Breast epithelium (tissue), 4 donors: ENCODE measurements around the gene STIM2. TPM values are rescaled to one million over a fixed set of nuclear protein-coding genes. Genes with fewer than 3 reads are reported as not detected.

Source experiments
- DNase-seq, 2 donors: peaks; one replicate each; pipeline ENCODE4 v3.0.0-alpha.2; 2019; ENCODE audit warnings: low spot score in 2 of 2
- H3K27ac ChIP-seq, 2 donors: fragments of 200-600 bp; sonication (generic) in 1 of 2; one replicate each; pipeline ENCODE4 v1.5.1; 2016 to 2019; ENCODE audit warnings: mild to moderate bottlenecking in 1 of 2
- H3K27me3 ChIP-seq, 2 donors: fragments of 200-600 bp; sonication (generic) in 1 of 2; one replicate each; pipeline versions ENCODE4 v1.5.1 to v1.6.0; 2017 to 2019; ENCODE audit warnings: control low read depth in 1 of 2, mild to moderate bottlenecking in 1 of 2
- H3K36me3 ChIP-seq: fragments of 200-600 bp; one replicate; pipeline ENCODE4 v1.5.1; 2019
- H3K4me1 ChIP-seq, 2 donors: fragments of 200-600 bp; sonication (generic); one replicate each; pipeline ENCODE4 v1.5.1; 2016 to 2019; ENCODE audit warnings: control low read depth in 1 of 2
- H3K4me3 ChIP-seq, 3 donors: fragments of 200-600 bp; sonication (generic); 1 replicate in 2 of 3; 2 replicates in 1 of 3; pipeline ENCODE4 v1.5.1; 2016 to 2019; ENCODE audit warnings: mild to moderate bottlenecking in 3 of 3, moderate library complexity in 2 of 3
- H3K9me3 ChIP-seq, 2 donors: fragments of 200-600 bp; sonication (generic) in 1 of 2; one replicate each; pipeline ENCODE4 v1.5.1; 2016 to 2019; ENCODE audit warnings: control low read depth in 1 of 2
- POLR2A ChIP-seq: fragments of 450-650 bp; IDR thresholded peaks from one replicate; pipeline ENCODE4 v1.6.1; 2016; ENCODE audit warnings: antibody characterized with exemption, mild to moderate bottlenecking, moderate library complexity
- POLR2AphosphoS5 ChIP-seq, 3 donors: sonication (generic); formaldehyde crosslinking; IDR thresholded peaks; one replicate each; pipeline ENCODE4 v1.6.1; 2017; ENCODE audit warnings: antibody characterized with exemption in 3 of 3
- intact Hi-C: fragments of 100-400 bp; cut with DNase I; formaldehyde crosslinking; loops from one replicate; pipeline ENCODE4 v1.15.1; 2023; ENCODE audit warnings: low total_unique reads
- total RNA-seq, 3 donors: library from RNA; depleted of rRNA; stranded (reverse); fragments of >200 nt; gene quantifications; one replicate each; pipeline ENCODE4 v1.1.0, GENCODE V29; 2016
- TF ChIP-seq, protein P1 (sequence below), 3 donors: fragments of 450-650 bp; IDR thresholded peaks; one replicate each; pipeline ENCODE4 v1.5.1; 2016 to 2017; ENCODE audit warnings: antibody characterized with exemption in 3 of 3, mild to moderate bottlenecking in 3 of 3, moderate library complexity in 3 of 3

The STIM2 gene
- total RNA-seq, 3 donors from 2014 or later = 12.0 to 24.7 (median 23.3) TPM

DNA sequence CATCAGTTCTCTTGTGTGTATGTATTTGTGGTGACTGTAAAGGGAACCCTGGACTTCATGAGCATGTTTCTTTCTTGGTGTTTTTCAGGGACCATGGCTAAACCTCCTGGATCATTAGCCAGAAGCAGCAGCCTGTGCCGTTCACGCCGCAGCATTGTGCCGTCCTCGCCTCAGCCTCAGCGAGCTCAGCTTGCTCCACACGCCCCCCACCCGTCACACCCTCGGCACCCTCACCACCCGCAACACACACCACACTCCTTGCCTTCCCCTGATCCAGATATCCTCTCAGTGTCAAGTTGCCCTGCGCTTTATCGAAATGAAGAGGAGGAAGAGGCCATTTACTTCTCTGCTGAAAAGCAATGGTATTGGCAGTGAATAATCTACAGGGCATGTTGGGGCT, 157.0 kb downstream of the STIM2 start:
- Histone ChIP-seq H3K27me3 (no peaks in the 10 kb centered on the region), H3K4me1 (no peaks in the 10 kb centered on the region), H3K27ac (no peak overlapping the region), H3K9me3 (no peaks in the 10 kb centered on the region), H3K36me3 (no peaks in the 10 kb centered on the region), H3K4me3 (no peak overlapping the region)
- no peak for DNase-seq
- intact Hi-C loops = no loop called here
- TF ChIP-seq POLR2AphosphoS5 (IDR thresholded peaks at IDR 0.05) (no peak), POLR2A (no peak)
- TF ChIP-seq, protein P1, sequence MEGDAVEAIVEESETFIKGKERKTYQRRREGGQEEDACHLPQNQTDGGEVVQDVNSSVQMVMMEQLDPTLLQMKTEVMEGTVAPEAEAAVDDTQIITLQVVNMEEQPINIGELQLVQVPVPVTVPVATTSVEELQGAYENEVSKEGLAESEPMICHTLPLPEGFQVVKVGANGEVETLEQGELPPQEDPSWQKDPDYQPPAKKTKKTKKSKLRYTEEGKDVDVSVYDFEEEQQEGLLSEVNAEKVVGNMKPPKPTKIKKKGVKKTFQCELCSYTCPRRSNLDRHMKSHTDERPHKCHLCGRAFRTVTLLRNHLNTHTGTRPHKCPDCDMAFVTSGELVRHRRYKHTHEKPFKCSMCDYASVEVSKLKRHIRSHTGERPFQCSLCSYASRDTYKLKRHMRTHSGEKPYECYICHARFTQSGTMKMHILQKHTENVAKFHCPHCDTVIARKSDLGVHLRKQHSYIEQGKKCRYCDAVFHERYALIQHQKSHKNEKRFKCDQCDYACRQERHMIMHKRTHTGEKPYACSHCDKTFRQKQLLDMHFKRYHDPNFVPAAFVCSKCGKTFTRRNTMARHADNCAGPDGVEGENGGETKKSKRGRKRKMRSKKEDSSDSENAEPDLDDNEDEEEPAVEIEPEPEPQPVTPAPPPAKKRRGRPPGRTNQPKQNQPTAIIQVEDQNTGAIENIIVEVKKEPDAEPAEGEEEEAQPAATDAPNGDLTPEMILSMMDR (IDR thresholded peaks at IDR 0.05) = no peak

DNA sequence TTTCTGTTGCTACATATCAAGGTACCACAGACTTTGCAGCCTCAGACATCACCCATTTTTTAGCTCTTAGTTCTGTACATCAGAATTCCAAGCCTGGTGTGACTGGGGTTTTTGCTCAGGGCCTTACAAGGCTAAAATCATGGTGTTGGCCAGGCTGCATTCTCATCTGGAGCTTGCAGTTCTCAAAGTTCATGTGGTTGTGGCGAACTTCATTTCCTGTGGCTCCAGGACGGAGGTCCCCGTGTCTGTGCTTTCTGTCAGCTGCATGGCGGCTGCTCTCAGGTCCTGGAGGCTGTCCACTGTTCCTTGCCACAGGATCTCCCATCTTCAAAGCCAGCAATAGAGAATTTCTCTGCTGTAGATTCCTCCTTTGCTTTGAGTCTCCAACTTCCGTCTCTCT, 157.4 kb downstream of the STIM2 start:
- no peak for DNase-seq
- Histone ChIP-seq H3K9me3 (no peaks in the 10 kb centered on the region), H3K36me3 (no peaks in the 10 kb centered on the region), H3K27me3 (no peaks in the 10 kb centered on the region), H3K27ac (no peak overlapping the region), H3K4me1 (no peaks in the 10 kb centered on the region), H3K4me3 (no peak overlapping the region)
- no peak for TF ChIP-seq POLR2AphosphoS5 (IDR thresholded peaks at IDR 0.05)
- TF ChIP-seq, protein P1 (IDR thresholded peaks at IDR 0.05) = no peak
- no peak for TF ChIP-seq POLR2A
- intact Hi-C loops = no loop called here

DNA sequence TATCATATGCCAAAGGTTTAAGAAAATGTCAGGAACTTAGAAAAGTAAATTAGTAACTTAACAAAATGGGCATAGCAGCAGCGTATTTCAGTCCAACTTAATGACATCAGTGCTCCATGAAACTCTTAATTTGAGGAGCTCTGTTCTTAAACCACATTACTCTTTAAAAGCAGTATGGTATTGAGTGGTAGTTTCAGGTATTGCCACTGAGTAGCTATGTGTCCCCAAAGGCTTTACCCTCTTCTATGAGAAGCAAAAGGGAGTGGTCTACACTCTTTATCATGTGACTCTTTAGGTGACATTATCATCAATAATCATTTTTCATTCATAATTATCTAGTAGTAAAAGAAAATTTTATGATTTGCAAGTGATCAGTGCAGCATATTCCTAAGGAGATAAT, 158.3 kb downstream of the STIM2 start:
- Histone ChIP-seq H3K4me3 (no peak overlapping the region), H3K27ac (no peak overlapping the region), H3K27me3 (no peaks in the 10 kb centered on the region), H3K36me3 (no peaks in the 10 kb centered on the region), H3K9me3 (no peaks in the 10 kb centered on the region), H3K4me1 (no peaks in the 10 kb centered on the region)
- no peak for DNase-seq
- intact Hi-C loops = no loop called here
- TF ChIP-seq POLR2AphosphoS5 (IDR thresholded peaks at IDR 0.05) (no peak), POLR2A (no peak)
- TF ChIP-seq, protein P1 (IDR thresholded peaks at IDR 0.05) = no peak

DNA sequence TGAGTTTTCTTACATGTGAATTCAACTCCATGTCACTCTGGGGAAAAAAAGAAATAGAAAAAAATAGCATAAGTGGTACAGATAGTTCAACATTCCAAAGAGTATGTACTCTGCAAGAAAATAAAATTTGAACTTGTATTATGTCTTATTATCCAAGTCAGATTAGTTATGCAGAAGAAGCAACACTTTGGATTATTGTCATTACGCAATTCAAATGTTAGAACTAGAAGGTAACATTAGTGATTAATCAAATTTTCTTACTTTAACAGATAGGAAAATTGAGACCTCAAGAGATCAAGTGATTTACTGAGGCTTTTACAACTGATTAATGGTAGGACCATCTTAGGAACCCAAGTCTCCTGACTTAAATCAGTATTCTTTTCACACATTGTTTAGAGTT, 159.1 kb downstream of the STIM2 start:
- H3K27ac ChIP-seq = no peak overlapping the region
- no peaks in the 10 kb centered on the region for H3K36me3 ChIP-seq
- no peaks in the 10 kb centered on the region for H3K9me3 ChIP-seq
- no peak for DNase-seq
- intact Hi-C loops = no loop called here
- TF ChIP-seq POLR2A = no peak
- TF ChIP-seq POLR2AphosphoS5 (IDR thresholded peaks at IDR 0.05) = no peak
- TF ChIP-seq, protein P1 (IDR thresholded peaks at IDR 0.05) = no peak
- H3K4me1 ChIP-seq = no peaks in the 10 kb centered on the region
- no peaks in the 10 kb centered on the region for H3K27me3 ChIP-seq
- H3K4me3 ChIP-seq = no peak overlapping the region

DNA sequence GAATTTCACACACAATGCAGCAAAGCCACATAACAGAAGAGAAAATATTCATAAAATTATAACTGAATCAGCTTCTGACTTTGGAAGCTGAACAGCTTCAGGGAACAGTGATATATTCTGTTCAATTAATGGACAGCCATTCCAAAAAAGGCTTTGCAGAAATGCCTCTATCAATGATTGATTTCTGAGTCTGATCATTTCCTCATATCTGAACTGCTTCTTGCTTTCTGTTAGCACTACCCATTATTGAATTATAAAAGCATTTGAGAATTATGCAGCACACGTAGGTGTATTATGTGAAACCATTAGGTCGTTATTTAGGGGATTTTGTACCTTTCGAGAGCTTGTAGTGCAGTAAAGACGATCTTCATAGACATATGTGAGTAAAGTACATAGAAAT, 159.6 kb downstream of the STIM2 start:
- Histone ChIP-seq H3K27me3 (no peaks in the 10 kb centered on the region), H3K27ac (no peak overlapping the region), H3K9me3 (no peaks in the 10 kb centered on the region), H3K4me1 (no peaks in the 10 kb centered on the region), H3K4me3 (no peak overlapping the region), H3K36me3 (no peaks in the 10 kb centered on the region)
- no peak for TF ChIP-seq POLR2AphosphoS5 (IDR thresholded peaks at IDR 0.05)
- DNase-seq = no peak
- intact Hi-C loops = no loop called here

DNA sequence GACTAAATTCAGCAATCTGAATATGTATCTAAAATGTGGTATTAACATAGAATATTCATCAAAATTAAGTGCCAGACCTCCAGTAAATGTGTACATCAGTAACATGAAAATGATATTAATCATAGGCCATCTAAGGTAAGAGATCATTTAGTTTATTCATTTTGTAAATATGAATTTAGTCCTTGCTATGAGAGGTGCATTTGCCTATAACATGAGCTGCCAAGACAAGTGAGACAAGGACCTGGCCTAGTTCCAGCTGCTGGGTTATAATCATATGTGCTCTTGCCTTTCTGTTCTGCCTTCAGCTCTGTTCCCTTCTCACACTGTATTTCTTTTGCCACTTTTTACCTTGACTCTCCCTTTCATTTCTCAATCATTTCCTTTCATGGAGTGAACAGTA, 160.0 kb downstream of the STIM2 start:
- Histone ChIP-seq H3K4me3 (no peak overlapping the region), H3K4me1 (no peaks in the 10 kb centered on the region), H3K27me3 (no peaks in the 10 kb centered on the region), H3K27ac (no peak overlapping the region), H3K9me3 (no peaks in the 10 kb centered on the region), H3K36me3 (no peaks in the 10 kb centered on the region)
- TF ChIP-seq POLR2AphosphoS5 (IDR thresholded peaks at IDR 0.05) (no peak), POLR2A (no peak)
- TF ChIP-seq, protein P1 (IDR thresholded peaks at IDR 0.05) = no peak
- intact Hi-C loops = no loop called here
- no peak for DNase-seq
